ENCODE measurements around the gene SEC23A. TPM values are rescaled to one million over a fixed set of nuclear protein-coding genes. Genes with fewer than 3 reads are reported as not detected.

Gene SEC23A
- total and polyA plus RNA-seq, 12 donors, result 10.9 to 201 (median 92.5) TPM

GRCh38 chr14:39006721-39007410, 96.2 kb downstream of the SEC23A start:
- Histone ChIP-seq H3K27ac (no peak overlapping the region), H3K9me3 (replicated peaks in 1 of 3) (no peaks in the 10 kb centered on the region), H3K4me3 (no peak overlapping the region), H3K4me1 (replicated peaks in 1 of 2) (no peaks in the 10 kb centered on the region), H3K36me3 (replicated peaks in 1 of 2) (no peaks in the 10 kb centered on the region), H3K27me3 (no peaks in the 10 kb centered on the region)
- intact Hi-C loops (cut with DNase I), result no loop called here
- DNase-seq, result no peak
- no peak for TF ChIP-seq CTCF (IDR thresholded peaks at IDR 0.05)
- no peak for TF ChIP-seq POLR2A (IDR thresholded peaks at IDR 0.05)
- WGBS, 4 donors, result 80 to 88% (median 85%) methylated on average over 4 of the region's 4 CpGs

- intact Hi-C loops (cut with DNase I), result no loop called here
- no peak for DNase-seq
- H3K4me3 ChIP-seq, result no peak overlapping the region
- no peaks in the 10 kb centered on the region for H3K4me1 ChIP-seq (replicated peaks in 1 of 2)
- H3K36me3 ChIP-seq (replicated peaks in 1 of 2), result no peaks in the 10 kb centered on the region
- WGBS, 4 donors, result 78 to 95% (median 87%) methylated on average over 7 to 8 of the region's 8 CpGs
- H3K27me3 ChIP-seq, result no peaks in the 10 kb centered on the region
- no peaks in the 10 kb centered on the region for H3K9me3 ChIP-seq (replicated peaks in 1 of 3)
- TF ChIP-seq CTCF (IDR thresholded peaks at IDR 0.05), result no peak
- no peak for TF ChIP-seq POLR2A (IDR thresholded peaks at IDR 0.05)
- H3K27ac ChIP-seq, result no peak overlapping the region
Observed at GRCh38 chr14:39005044-39005880, 97.8 kb downstream of the SEC23A start.

GRCh38 chr14:38999949-39000348, 103.1 kb downstream of the SEC23A start:
- Histone ChIP-seq H3K4me3 (no peak overlapping the region), H3K36me3 (replicated peaks in 1 of 2) (no peaks in the 10 kb centered on the region), H3K4me1 (replicated peaks in 1 of 2) (no peaks in the 10 kb centered on the region), H3K27ac (no peak overlapping the region), H3K9me3 (replicated peaks in 1 of 3) (no peaks in the 10 kb centered on the region), H3K27me3 (no peaks in the 10 kb centered on the region)
- TF ChIP-seq POLR2A (IDR thresholded peaks at IDR 0.05) (no peak), CTCF (IDR thresholded peaks at IDR 0.05) (no peak)
- intact Hi-C loops (cut with DNase I), result no loop called here
- DNase-seq, result no peak
- WGBS, 4 donors, result 80 to 82% (median 80%) methylated on average over 1 of the region's 1 CpG

GRCh38 chr14:38994731-38995130, 108.3 kb downstream of the SEC23A start:
- TF ChIP-seq CTCF (IDR thresholded peaks at IDR 0.05), result no peak
- TF ChIP-seq POLR2A (IDR thresholded peaks at IDR 0.05), result no peak
- H3K27me3 ChIP-seq, result no peaks in the 10 kb centered on the region
- intact Hi-C loops (cut with DNase I), result no loop called here
- no peak for DNase-seq
- no peaks in the 10 kb centered on the region for H3K4me1 ChIP-seq (replicated peaks in 1 of 2)
- no peak overlapping the region for H3K27ac ChIP-seq
- 34 to 38% (median 36%) methylated on average over 3 of the region's 3 CpGs for WGBS, 4 donors
- no peaks in the 10 kb centered on the region for H3K9me3 ChIP-seq (replicated peaks in 1 of 3)
- H3K36me3 ChIP-seq (replicated peaks in 1 of 2), result no peaks in the 10 kb centered on the region
- no peak overlapping the region for H3K4me3 ChIP-seq

Measured in adrenal gland (tissue), 12 donors.